Stomach smooth muscle (tissue), 2 donors: ENCODE data around the gene ETS2.

Experiments
- H3K27ac ChIP-seq: one replicate; pipeline ENCODE4 v1.7.0; 2013; ENCODE audit warnings: mild to moderate bottlenecking, low read length, inconsistent platforms
- H3K27me3 ChIP-seq, 2 donors: one replicate each; pipeline ENCODE4 v1.7.0; 2013; ENCODE audit warnings: low read length in 2 of 2; ENCODE audit not compliant: insufficient read depth in 2 of 2, control insufficient read depth in 1 of 2
- H3K36me3 ChIP-seq, 2 donors: one replicate each; pipeline ENCODE4 v1.7.0; 2013; ENCODE audit warnings: low read length in 2 of 2; ENCODE audit not compliant: control insufficient read depth in 2 of 2, insufficient read depth in 2 of 2
- H3K4me1 ChIP-seq: one replicate; pipeline ENCODE4 v1.7.0; 2013; ENCODE audit warnings: low read length; ENCODE audit not compliant: control insufficient read depth, insufficient read depth
- H3K4me3 ChIP-seq, 2 donors: one replicate each; pipeline ENCODE4 v1.7.0; 2013; ENCODE audit warnings: low read length in 2 of 2
- H3K9ac ChIP-seq, 2 donors: one replicate each; pipeline ENCODE4 v1.7.0; 2013; ENCODE audit warnings: low read length in 2 of 2, mild to moderate bottlenecking in 1 of 2
- H3K9me3 ChIP-seq, 2 donors: one replicate each; pipeline ENCODE4 v1.7.0; 2013; ENCODE audit warnings: low read length in 2 of 2; ENCODE audit not compliant: control insufficient read depth in 2 of 2
- donor health status: healthy.
- donor health status: Pancreatic carcinoma.

ETS2 gene

DNA sequence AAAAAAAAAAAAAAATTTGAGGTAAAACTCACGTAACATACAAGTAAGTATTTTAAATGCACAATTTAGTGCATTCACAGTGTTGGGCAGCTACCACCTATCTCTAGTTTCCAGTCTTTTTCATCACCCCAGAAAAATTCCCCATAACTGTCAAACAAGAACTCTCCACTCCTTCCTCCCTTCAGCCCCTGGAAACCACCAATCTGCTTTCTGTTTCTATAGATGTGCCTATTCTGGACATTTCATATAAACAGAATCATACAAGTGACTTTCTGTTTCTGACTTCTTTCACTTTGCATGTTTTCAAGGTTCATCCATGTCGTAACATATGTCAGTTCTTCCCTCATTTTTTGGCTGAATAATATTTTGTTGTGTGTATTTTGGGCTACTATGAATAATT, 24.9 kb upstream of the ETS2 start:
- Histone ChIP-seq H3K9ac (no peak overlapping the region), H3K36me3 (no peaks in the 10 kb centered on the region), H3K27me3 (no peaks in the 10 kb centered on the region), H3K4me1 (no peaks in the 10 kb centered on the region), H3K27ac (no peak overlapping the region), H3K4me3 (no peak overlapping the region), H3K9me3 (peaks cover 12 to 18% of the 10 kb centered on the region in 2 donors)

DNA sequence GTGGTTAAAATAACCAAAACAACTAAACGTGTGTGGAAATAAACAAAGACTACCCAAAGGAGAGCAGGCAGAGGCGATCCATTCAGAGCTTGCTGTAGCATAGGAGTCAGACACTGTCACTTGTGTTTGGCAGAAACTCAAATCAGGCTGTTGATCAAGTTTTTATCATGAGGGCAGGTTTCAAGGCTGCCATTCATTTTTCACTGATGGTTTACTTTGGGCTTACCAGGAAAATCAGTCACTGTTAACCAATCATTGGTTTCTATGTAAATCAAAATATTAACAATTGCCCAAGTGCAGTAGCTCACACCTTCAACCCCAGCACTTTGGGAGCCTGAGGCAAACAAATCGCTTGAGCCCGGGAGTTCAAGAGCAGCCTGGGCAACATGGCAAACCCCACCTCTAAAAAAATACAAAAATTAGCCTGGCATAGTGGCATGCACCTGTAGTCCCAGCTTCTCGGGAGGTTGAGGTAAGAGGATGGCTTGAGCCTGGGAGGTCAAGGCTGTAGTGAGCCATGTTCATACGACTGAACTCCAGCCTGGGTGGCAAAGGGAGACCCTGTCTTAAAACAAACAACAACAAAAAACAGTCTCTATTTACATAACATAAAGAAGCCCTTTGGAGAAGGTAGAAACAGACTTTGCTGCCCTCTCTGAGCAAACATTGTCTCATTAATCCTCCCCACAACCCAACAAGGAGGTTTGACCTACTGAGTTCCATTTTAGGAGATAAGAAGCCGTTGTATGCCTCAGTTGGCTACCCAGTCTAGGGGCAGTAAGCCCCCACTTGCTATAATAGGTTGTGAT, 21.1 kb upstream of the ETS2 start:
- Histone ChIP-seq H3K27me3 (no peaks in the 10 kb centered on the region), H3K4me3 (no peak overlapping the region), H3K27ac (no peak overlapping the region), H3K4me1 (peaks cover 3% of the 10 kb centered on the region), H3K9me3 (peaks cover 8 to 11% of the 10 kb centered on the region in 2 donors), H3K9ac (no peak overlapping the region), H3K36me3 (no peaks in the 10 kb centered on the region)

DNA sequence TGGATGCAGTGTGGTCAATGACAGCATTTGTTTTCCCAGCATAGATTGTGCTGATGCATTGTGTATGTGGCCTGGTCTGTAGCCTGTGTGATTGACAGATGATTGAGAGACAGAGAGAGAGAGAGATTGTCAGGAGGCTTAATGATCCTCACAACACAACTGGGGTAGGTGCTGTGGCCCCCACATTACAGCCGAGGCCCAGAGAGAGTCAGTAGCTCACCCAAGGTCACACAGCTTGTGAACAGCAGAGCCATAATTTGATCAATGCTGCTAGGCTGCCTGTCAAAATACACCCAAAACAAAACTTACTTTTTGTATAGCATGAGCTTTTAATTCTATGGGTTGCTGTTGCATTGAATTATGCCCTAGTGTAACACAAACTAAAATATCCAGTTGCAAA, 20.2 kb upstream of the ETS2 start:
- H3K4me1 ChIP-seq: peaks cover 3% of the 10 kb centered on the region
- H3K27me3 ChIP-seq: no peaks in the 10 kb centered on the region
- peaks cover 8 to 11% of the 10 kb centered on the region in 2 donors for H3K9me3 ChIP-seq
- no peaks in the 10 kb centered on the region for H3K36me3 ChIP-seq
- no peak overlapping the region for H3K4me3 ChIP-seq
- H3K27ac ChIP-seq: no peak overlapping the region
- no peak overlapping the region for H3K9ac ChIP-seq

DNA sequence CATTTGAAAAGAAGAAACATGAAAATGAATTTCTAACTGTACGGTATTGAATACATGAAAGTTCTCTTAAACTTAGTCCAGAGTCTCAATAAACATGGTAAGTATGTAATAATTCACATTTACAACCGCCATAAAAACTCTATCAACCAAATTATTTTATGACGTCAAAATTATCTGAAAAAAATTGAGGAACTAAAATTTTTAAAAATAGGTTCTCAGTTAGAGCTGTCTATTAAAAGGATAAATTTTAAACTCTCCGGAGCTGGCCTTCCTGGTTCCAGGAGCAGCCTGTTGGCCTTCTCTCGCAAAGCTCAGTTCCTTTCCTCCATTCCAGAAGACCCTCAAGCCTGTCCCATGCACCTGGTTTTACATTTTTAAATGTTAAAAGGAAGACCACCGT, 18.7 kb upstream of the ETS2 start:
- H3K27ac ChIP-seq: no peak overlapping the region
- H3K4me3 ChIP-seq: no peak overlapping the region
- H3K4me1 ChIP-seq: peaks cover 3% of the 10 kb centered on the region
- H3K9me3 ChIP-seq: peaks cover 6 to 7% of the 10 kb centered on the region in 2 donors
- no peaks in the 10 kb centered on the region for H3K27me3 ChIP-seq
- H3K36me3 ChIP-seq: no peaks in the 10 kb centered on the region
- no peak overlapping the region for H3K9ac ChIP-seq

DNA sequence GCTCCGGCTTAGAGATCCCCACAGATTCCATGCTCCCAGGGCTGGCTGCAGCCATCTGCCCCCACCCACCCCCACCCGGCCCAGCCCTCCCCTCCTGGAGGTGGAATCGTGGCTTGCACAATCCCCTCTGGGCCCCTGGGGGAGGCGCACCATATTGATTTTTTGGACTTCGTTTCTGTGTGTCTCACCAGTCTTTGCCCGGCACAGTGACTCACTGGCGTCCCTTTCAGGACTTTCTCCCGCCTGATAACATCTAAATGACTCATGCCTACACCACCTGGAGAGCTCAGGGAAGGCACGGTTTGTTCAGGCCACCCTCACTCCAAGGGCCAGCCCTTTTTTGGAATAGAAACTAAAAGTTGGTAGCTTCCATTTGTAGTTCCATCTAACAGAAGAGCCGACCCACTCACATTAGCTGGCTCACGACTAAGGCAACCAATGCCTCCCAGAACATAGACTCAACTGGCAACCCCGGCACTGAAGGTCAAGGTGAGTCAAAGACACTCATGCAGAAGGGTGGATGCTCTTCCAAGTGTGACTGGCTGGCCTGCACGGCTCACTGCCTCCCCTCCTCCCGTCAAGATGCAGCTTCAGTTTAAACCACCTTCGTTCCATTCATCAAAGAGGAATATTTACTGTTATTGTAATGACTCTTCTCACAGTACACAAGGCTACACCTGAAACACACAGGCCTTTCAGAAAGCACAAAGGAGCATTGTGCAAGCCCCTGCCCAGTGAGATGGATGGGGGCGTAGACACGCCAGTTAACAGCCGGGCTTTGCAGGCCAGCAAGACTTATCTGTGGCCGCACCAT, 18.1 kb upstream of the ETS2 start:
- H3K9ac ChIP-seq: no peak overlapping the region
- H3K36me3 ChIP-seq: no peaks in the 10 kb centered on the region
- H3K4me3 ChIP-seq: no peak overlapping the region
- H3K27me3 ChIP-seq: no peaks in the 10 kb centered on the region
- peaks cover 3 to 4% of the 10 kb centered on the region in 2 donors for H3K9me3 ChIP-seq
- H3K27ac ChIP-seq: no peak overlapping the region
- H3K4me1 ChIP-seq: peaks cover 3% of the 10 kb centered on the region

DNA sequence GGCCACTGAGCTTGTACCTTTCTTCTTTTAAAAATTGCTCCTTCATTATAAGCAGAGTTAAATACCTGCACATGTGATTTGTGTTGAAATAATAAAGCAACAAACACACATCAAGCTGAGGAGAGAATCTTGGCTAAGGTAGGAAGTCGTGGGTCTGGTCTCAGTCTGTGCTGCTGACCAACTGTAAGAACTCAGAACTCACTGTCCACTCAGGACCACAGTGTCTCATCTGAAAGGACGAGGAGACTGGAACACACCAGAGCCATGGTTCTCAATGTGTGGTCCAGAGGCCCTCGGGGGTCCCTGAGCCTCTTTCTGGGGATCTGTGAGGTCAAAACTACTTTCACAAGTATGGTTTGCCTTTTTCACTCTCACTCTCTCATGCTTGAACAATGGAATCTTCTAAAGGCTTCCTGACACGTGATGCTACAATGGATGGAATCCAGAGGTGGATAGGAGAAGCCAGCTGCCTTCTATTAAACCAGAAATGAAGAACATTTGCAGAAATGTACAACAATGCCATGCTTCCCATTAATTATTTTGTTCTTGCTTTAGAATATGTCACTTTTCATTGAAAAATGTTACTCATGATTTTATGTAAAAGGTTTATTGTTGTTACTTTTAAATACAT, 17.3 kb upstream of the ETS2 start:
- Histone ChIP-seq H3K9ac (no peak overlapping the region), H3K36me3 (no peaks in the 10 kb centered on the region), H3K27ac (no peak overlapping the region), H3K4me1 (peaks cover 3% of the 10 kb centered on the region), H3K27me3 (no peaks in the 10 kb centered on the region), H3K9me3 (peaks cover 0 to 4% of the 10 kb centered on the region in 2 donors), H3K4me3 (no peak overlapping the region)

DNA sequence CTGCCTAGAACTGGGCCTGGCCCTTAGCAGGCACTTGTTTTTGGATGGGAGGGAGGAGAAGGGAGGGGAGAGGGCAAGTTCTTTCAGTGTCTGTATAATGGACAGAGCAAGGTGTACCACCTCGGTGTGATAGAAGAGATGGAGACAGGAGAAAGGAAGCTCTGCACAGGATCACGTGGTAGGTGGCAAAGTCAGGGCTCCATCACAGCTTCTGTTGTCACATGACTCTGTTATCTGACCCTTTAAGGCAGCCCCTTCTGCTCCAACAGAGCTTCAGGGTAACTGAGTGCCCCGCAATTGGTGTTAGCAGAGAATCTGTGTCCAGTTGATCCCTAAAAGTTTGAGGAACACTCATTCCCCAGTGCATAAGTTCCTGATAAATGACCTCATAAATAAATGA, 16.5 kb upstream of the ETS2 start:
- peaks cover 0 to 4% of the 10 kb centered on the region in 2 donors for H3K9me3 ChIP-seq
- no peaks in the 10 kb centered on the region for H3K27me3 ChIP-seq
- H3K9ac ChIP-seq: no peak overlapping the region
- H3K27ac ChIP-seq: no peak overlapping the region
- no peak overlapping the region for H3K4me3 ChIP-seq
- H3K4me1 ChIP-seq: peaks cover 3% of the 10 kb centered on the region
- no peaks in the 10 kb centered on the region for H3K36me3 ChIP-seq

DNA sequence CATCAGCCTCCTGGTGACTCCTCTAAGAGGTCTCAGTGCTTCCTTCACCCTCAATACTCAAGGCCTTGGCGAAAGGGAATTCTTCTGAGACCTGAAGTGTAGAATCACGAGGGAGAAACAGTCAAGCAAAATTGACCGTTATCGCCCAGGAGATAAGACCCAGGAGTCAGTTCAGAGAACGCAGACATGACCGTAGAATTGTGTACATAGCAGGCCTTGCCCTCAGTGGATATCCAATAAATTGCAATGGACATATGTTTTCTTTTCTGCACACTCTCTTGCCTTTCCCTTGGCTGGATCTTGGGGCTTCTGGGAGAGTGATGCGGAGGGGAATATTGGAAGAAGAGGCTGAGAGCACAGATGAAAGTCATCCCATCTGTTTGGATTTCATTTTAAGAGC, 15.7 kb upstream of the ETS2 start:
- Histone ChIP-seq H3K4me3 (no peak overlapping the region), H3K9ac (no peak overlapping the region), H3K27ac (no peak overlapping the region), H3K9me3 (peaks cover 0 to 4% of the 10 kb centered on the region in 2 donors), H3K4me1 (peaks cover 3% of the 10 kb centered on the region), H3K27me3 (no peaks in the 10 kb centered on the region), H3K36me3 (no peaks in the 10 kb centered on the region)

DNA sequence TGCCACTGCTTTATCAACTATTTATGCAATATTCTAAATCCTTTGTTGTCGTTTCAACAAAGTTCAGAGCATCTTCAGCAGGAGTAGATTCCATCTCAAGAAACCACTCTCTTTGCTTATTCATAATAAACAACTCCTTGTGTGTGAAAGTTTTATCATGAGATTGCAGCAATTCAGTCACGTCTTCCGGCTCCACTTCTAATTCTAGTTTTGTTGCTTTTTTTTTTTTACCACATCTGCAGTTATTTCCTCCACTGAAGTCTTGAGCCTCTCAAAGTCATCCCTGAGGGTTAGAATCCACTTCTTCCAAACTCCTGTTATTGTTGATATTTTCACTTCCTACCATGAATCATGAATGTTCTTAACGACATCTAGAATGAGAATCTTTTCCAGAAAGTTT, 14.8 kb upstream of the ETS2 start:
- Histone ChIP-seq H3K27ac (no peak overlapping the region), H3K9ac (no peak overlapping the region), H3K4me1 (peaks cover 3% of the 10 kb centered on the region), H3K4me3 (no peak overlapping the region), H3K27me3 (no peaks in the 10 kb centered on the region), H3K9me3 (peaks cover 0 to 4% of the 10 kb centered on the region in 2 donors), H3K36me3 (no peaks in the 10 kb centered on the region)

DNA sequence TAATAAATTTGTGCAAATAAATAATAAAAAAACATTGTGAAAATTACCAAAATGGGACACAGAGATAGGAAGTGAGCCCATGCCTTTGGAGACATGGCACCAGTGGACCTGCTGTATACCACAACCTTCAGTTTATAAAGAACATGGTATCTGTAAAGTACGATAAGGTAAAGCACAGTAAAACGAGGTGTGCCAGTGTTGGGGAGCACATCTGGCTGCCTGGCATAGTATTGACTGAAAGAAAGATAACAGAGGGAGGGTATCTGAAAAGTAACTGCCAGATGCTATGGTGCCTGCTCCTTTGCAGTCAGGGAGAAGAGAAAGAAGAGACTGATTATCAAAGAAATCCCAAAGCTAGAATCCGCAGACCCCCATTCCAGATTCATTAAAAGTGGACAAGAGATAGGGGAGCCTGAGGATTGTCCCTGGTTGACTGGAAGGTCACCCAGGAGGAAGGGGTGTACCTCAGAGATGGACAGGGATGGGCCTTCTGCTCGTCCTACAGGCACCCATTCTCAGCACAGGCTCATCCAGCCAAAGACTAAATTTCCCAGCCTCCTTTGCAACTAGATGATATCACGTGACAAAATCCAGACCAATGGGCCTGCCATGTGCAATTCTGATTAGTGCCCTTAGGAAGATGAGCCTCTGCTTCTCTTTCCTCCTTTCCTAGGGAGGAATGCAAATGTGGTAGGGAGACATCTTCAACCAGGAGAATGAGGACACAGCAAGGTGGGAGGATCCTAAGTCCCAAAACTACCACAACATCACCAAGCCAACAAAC, 12.9 kb upstream of the ETS2 start:
- H3K4me3 ChIP-seq: no peak overlapping the region
- H3K4me1 ChIP-seq: peaks cover 3% of the 10 kb centered on the region
- H3K27me3 ChIP-seq: no peaks in the 10 kb centered on the region
- peaks cover 0 to 4% of the 10 kb centered on the region in 2 donors for H3K9me3 ChIP-seq
- H3K9ac ChIP-seq: no peak overlapping the region
- H3K36me3 ChIP-seq: no peaks in the 10 kb centered on the region
- no peak overlapping the region for H3K27ac ChIP-seq
